ENCODE results near the gene PLG.

Gene PLG

GRCh38 chr6:160755165-160755564 is 53.1 kb downstream of the PLG start:
- peaks cover 7% of the 10 kb centered on the region for H3K27me3 Mint-ChIP-seq (ENCODE audit: low read depth)
- no peak for TF ChIP-seq CTCF (IDR thresholded peaks at IDR 0.05; ENCODE audit: unreplicated experiment in 3 of 3)
- H3K27ac Mint-ChIP-seq, result no peak overlapping the region

DNA sequence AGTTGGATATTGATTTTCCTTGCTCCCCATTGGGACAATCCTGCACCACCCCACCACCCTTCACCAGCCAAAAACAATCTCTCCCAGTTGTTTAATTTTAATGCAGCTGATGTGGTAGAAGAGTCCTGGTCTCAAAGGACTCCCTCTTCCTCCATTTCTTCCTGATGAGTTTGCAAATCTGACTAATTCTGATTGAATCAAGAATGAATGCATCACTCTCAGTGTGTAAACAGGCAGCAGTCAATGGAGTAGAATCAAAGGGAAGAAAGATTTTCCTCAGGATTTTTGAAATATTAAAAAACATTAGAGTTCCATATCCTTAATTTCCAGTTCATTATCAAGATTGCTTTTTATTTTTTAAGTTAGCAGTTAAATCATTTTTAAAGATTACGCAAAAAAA is 54.0 kb downstream of the PLG start:
- Mint-ChIP-seq H3K36me3 (ENCODE audit: low read depth) (no peaks in the 10 kb centered on the region), H3K27ac (no peak overlapping the region), H3K9me3 (peaks cover 9% of the 10 kb centered on the region), H3K27me3 (ENCODE audit: low read depth) (peaks cover 4% of the 10 kb centered on the region), H3K4me3 (no peak overlapping the region), H3K4me1 (peaks cover 16% of the 10 kb centered on the region)
- no peak for TF ChIP-seq CTCF (IDR thresholded peaks at IDR 0.05; ENCODE audit: unreplicated experiment in 3 of 3)

More at GRCh38 chr6:160755165-160755564, 53.1 kb downstream of the PLG start:
- no peak overlapping the region for H3K4me3 Mint-ChIP-seq
- H3K9me3 Mint-ChIP-seq, result peaks cover 7% of the 10 kb centered on the region
- H3K36me3 Mint-ChIP-seq (ENCODE audit: low read depth), result no peaks in the 10 kb centered on the region
- H3K4me1 Mint-ChIP-seq, result peaks cover 16% of the 10 kb centered on the region

GRCh38 chr6:160756871-160757270 is 54.8 kb downstream of the PLG start:
- Mint-ChIP-seq H3K4me1 (peaks cover 16% of the 10 kb centered on the region), H3K27me3 (ENCODE audit: low read depth) (peaks cover 3% of the 10 kb centered on the region), H3K9me3 (peaks cover 12% of the 10 kb centered on the region), H3K27ac (no peak overlapping the region), H3K4me3 (no peak overlapping the region), H3K36me3 (ENCODE audit: low read depth) (no peaks in the 10 kb centered on the region)
- no peak for TF ChIP-seq CTCF (IDR thresholded peaks at IDR 0.05; ENCODE audit: unreplicated experiment in 3 of 3)

- peaks cover 17% of the 10 kb centered on the region for H3K9me3 Mint-ChIP-seq
- H3K36me3 Mint-ChIP-seq (ENCODE audit: low read depth), result no peaks in the 10 kb centered on the region
- H3K4me3 Mint-ChIP-seq, result peak overlapping the region in 2 of 3 experiments; percentile 1 to 32
- H3K27me3 Mint-ChIP-seq (ENCODE audit: low read depth), result no peaks in the 10 kb centered on the region
- peaks cover 10% of the 10 kb centered on the region for H3K4me1 Mint-ChIP-seq
- TF ChIP-seq CTCF (IDR thresholded peaks at IDR 0.05; ENCODE audit: unreplicated experiment in 3 of 3), result no peak
- H3K27ac Mint-ChIP-seq, result no peak overlapping the region
These were observed 62.8 kb downstream of the PLG start for GRCh38 chr6:160764847-160765246.

- no peak for TF ChIP-seq CTCF (IDR thresholded peaks at IDR 0.05; ENCODE audit: unreplicated experiment in 3 of 3)
- Mint-ChIP-seq H3K36me3 (ENCODE audit: low read depth) (no peaks in the 10 kb centered on the region), H3K4me1 (peaks cover 10% of the 10 kb centered on the region), H3K27me3 (ENCODE audit: low read depth) (no peaks in the 10 kb centered on the region), H3K9me3 (peaks cover 11% of the 10 kb centered on the region), H3K27ac (no peak overlapping the region), H3K4me3 (peak overlapping the region; percentile 26 to 48 (median 28))
These were observed 63.4 kb downstream of the PLG start for GRCh38 chr6:160765412-160765811.

- no peak for TF ChIP-seq CTCF (IDR thresholded peaks at IDR 0.05; ENCODE audit: unreplicated experiment in 3 of 3)
- Mint-ChIP-seq H3K4me3 (peak overlapping the region; percentile 79 to 96 (median 87)), H3K4me1 (peaks cover 10% of the 10 kb centered on the region), H3K27me3 (ENCODE audit: low read depth) (no peaks in the 10 kb centered on the region), H3K9me3 (peaks cover 11% of the 10 kb centered on the region), H3K27ac (peak overlapping the region in 1 of 3 experiments; percentile 78), H3K36me3 (ENCODE audit: low read depth) (no peaks in the 10 kb centered on the region)
These were observed 64.6 kb downstream of the PLG start for GRCh38 chr6:160766657-160766988.
